ENCODE results near the gene CBLB. TPM values are rescaled to one million over a fixed set of nuclear protein-coding genes. Genes with fewer than 3 reads are reported as not detected.

Gene CBLB
- total RNA-seq, 1 experiment from 2014 or later = 6.5 TPM

- DNase-seq = no peak
These were observed 2.9 kb downstream of the CBLB start for GRCh38 chr3:105865867-105866350.

GRCh38 chr3:105865016-105865623, 3.7 kb downstream of the CBLB start:
- no peaks in the 10 kb centered on the region for H3K27me3 ChIP-seq (ENCODE audit: control insufficient read depth, insufficient read depth, low read length)
- no peaks in the 10 kb centered on the region for H3K36me3 ChIP-seq (replicated peaks; ENCODE audit: control insufficient read depth, insufficient read depth, low read length)
- no peak overlapping the region for H3K4me3 ChIP-seq (ENCODE audit: insufficient read depth, low read depth, low read length)
- no peak for DNase-seq

More at GRCh38 chr3:105865867-105866350, 2.9 kb downstream of the CBLB start:
- Histone ChIP-seq H3K36me3 (replicated peaks; ENCODE audit: control insufficient read depth, insufficient read depth, low read length) (no peaks in the 10 kb centered on the region), H3K27me3 (ENCODE audit: control insufficient read depth, insufficient read depth, low read length) (no peaks in the 10 kb centered on the region), H3K4me3 (ENCODE audit: insufficient read depth, low read depth, low read length) (no peak overlapping the region)

DNA sequence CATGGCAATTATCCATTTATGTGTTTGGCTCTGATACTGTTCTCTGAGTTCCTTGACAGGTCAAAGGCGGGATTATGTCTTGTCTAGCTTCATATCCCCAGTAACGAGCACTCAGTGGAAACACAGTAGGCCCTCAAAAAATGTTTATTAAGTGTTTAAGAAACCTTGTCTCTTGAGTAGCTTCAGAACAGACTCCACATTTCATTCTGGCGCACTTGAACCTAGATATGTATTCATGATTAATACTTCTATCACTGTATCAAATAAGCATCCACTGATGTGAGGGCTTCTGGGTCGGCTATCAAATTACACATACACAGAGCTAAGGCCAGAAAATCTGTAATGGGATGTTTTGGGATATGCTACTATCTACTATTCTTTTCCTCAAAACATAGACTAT, 4.6 kb downstream of the CBLB start:
- no peaks in the 10 kb centered on the region for H3K36me3 ChIP-seq (replicated peaks; ENCODE audit: control insufficient read depth, insufficient read depth, low read length)
- DNase-seq = no peak
- no peak overlapping the region for H3K4me3 ChIP-seq (ENCODE audit: insufficient read depth, low read depth, low read length)
- no peaks in the 10 kb centered on the region for H3K27me3 ChIP-seq (ENCODE audit: control insufficient read depth, insufficient read depth, low read length)

- H3K36me3 ChIP-seq (replicated peaks; ENCODE audit: control insufficient read depth, insufficient read depth, low read length) = no peaks in the 10 kb centered on the region
- no peak overlapping the region for H3K4me3 ChIP-seq (ENCODE audit: insufficient read depth, low read depth, low read length)
- DNase-seq = no peak
- H3K27me3 ChIP-seq (ENCODE audit: control insufficient read depth, insufficient read depth, low read length) = no peaks in the 10 kb centered on the region
These were observed 5.2 kb downstream of the CBLB start for GRCh38 chr3:105863608-105864007.

- Histone ChIP-seq H3K36me3 (replicated peaks; ENCODE audit: control insufficient read depth, insufficient read depth, low read length) (no peaks in the 10 kb centered on the region), H3K4me3 (ENCODE audit: insufficient read depth, low read depth, low read length) (no peak overlapping the region), H3K27me3 (ENCODE audit: control insufficient read depth, insufficient read depth, low read length) (no peaks in the 10 kb centered on the region)
- DNase-seq = no peak
These were observed 6.6 kb downstream of the CBLB start for GRCh38 chr3:105862217-105862616.

GRCh38 chr3:105860641-105861040, 8.2 kb downstream of the CBLB start:
- no peak for DNase-seq
- no peak overlapping the region for H3K4me3 ChIP-seq (ENCODE audit: insufficient read depth, low read depth, low read length)
- H3K27me3 ChIP-seq (ENCODE audit: control insufficient read depth, insufficient read depth, low read length) = no peaks in the 10 kb centered on the region
- H3K36me3 ChIP-seq (replicated peaks; ENCODE audit: control insufficient read depth, insufficient read depth, low read length) = no peaks in the 10 kb centered on the region

- no peak overlapping the region for H3K4me3 ChIP-seq (ENCODE audit: insufficient read depth, low read depth, low read length)
- DNase-seq = no peak
- H3K27me3 ChIP-seq (ENCODE audit: control insufficient read depth, insufficient read depth, low read length) = no peaks in the 10 kb centered on the region
- H3K36me3 ChIP-seq (replicated peaks; ENCODE audit: control insufficient read depth, insufficient read depth, low read length) = no peaks in the 10 kb centered on the region
These were observed 10.8 kb downstream of the CBLB start for GRCh38 chr3:105858017-105858416.

GRCh38 chr3:105857601-105858000, 11.2 kb downstream of the CBLB start:
- Histone ChIP-seq H3K36me3 (replicated peaks; ENCODE audit: control insufficient read depth, insufficient read depth, low read length) (no peaks in the 10 kb centered on the region), H3K27me3 (ENCODE audit: control insufficient read depth, insufficient read depth, low read length) (no peaks in the 10 kb centered on the region), H3K4me3 (ENCODE audit: insufficient read depth, low read depth, low read length) (no peak overlapping the region)
- no peak for DNase-seq

DNA sequence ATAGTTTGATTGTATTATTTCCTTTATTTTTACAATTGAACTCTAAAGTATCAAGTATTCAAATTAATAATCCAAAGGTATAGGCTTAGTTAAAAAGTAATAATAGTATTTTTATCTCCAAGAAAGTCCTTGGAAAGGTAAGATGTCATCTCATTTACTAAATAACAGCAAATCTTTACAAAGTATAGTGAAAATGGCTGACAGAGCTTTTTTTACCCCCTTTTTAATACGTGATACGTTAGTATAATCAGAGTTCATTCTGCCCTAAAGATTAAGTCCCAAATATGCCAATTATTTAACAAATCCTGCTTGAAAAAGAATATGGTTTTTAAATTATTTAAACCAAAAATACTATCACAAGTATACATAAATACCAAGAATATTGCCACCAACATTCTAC, 12.2 kb downstream of the CBLB start:
- DNase-seq = no peak
- no peak overlapping the region for H3K4me3 ChIP-seq (ENCODE audit: insufficient read depth, low read depth, low read length)
- no peaks in the 10 kb centered on the region for H3K36me3 ChIP-seq (replicated peaks; ENCODE audit: control insufficient read depth, insufficient read depth, low read length)
- no peaks in the 10 kb centered on the region for H3K27me3 ChIP-seq (ENCODE audit: control insufficient read depth, insufficient read depth, low read length)

DNA sequence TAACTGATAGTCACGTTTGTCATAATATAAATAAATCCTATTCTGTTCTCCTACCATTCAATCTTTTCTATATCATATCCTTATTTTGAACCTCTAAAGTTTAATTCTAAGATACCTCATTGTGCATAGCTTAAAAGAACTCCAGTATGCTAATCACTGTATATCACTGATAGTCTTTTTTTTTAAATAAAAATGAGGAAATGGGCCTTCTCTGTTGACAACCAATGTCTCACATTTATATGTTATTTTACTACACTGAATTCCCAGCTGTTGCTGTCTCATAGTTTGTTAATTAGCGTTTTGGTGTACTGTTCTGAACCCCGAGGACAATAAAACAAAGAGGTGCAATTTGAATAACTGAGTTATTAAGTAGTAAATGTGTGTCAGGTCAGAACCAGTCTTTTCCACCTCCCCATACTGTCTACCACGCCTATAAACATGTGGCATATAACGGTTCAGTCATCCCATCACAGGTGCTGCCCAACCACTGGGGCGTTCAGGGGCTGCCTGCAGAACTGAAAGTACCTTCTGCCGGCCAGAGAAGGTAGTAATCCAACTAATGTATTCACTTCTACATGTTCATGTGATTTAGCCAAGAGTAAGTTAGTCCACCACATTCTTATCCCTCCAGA, 14.9 kb downstream of the CBLB start:
- Histone ChIP-seq H3K27me3 (ENCODE audit: control insufficient read depth, insufficient read depth, low read length) (no peaks in the 10 kb centered on the region), H3K4me3 (ENCODE audit: insufficient read depth, low read depth, low read length) (no peak overlapping the region), H3K36me3 (replicated peaks; ENCODE audit: control insufficient read depth, insufficient read depth, low read length) (no peaks in the 10 kb centered on the region)
- no peak for DNase-seq

DNA sequence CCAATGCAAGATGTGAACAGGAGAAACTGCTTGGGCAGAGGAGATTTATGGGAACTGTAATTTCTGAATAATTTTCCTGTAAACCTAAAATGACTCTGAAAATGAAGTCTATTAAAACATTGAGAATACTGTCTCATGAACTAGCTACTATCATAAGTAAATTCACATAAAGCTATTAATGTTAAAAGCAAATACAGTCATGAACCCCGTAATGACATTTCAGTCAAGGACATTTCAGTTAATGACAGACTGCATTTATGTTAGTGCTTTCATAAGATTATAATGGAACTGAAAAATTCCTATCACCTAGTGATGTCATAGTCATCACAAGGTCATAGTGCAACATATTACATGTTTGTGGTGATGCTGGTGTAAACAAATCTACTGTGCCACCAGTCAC, 17.2 kb downstream of the CBLB start:
- no peak overlapping the region for H3K4me3 ChIP-seq (ENCODE audit: insufficient read depth, low read depth, low read length)
- no peak for DNase-seq
- H3K36me3 ChIP-seq (replicated peaks; ENCODE audit: control insufficient read depth, insufficient read depth, low read length) = no peaks in the 10 kb centered on the region

GRCh38 chr3:105851176-105851575, 17.6 kb downstream of the CBLB start:
- DNase-seq = no peak
- no peaks in the 10 kb centered on the region for H3K27me3 ChIP-seq (ENCODE audit: control insufficient read depth, insufficient read depth, low read length)
- no peaks in the 10 kb centered on the region for H3K36me3 ChIP-seq (replicated peaks; ENCODE audit: control insufficient read depth, insufficient read depth, low read length)
- no peak overlapping the region for H3K4me3 ChIP-seq (ENCODE audit: insufficient read depth, low read depth, low read length)

More for the DNA sequence above, 17.2 kb downstream of the CBLB start:
- H3K27me3 ChIP-seq (ENCODE audit: control insufficient read depth, insufficient read depth, low read length) = no peaks in the 10 kb centered on the region

- DNase-seq = no peak
- Histone ChIP-seq H3K27me3 (ENCODE audit: control insufficient read depth, insufficient read depth, low read length) (no peaks in the 10 kb centered on the region), H3K4me3 (ENCODE audit: insufficient read depth, low read depth, low read length) (no peak overlapping the region), H3K36me3 (replicated peaks; ENCODE audit: control insufficient read depth, insufficient read depth, low read length) (no peaks in the 10 kb centered on the region)
These were observed 18.2 kb downstream of the CBLB start for GRCh38 chr3:105850593-105850992.

DNA sequence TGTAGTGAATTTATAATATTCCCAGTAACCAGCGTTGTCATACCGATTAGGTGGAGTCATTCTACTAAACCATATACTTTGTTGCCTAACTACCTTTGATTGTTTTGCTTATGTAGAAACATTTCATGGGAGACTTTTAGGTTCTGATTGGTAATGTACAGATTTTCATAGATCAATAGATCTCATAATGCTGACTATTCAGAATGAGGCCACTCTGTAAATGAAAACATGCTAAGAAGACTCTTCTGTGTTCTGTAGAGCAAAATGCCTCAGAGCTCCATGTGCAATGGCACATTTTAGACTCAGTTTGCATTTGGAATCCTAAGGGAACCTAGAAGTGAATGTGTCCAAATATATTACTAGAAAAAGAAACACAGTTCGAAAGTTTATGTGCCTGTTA, 20.0 kb downstream of the CBLB start:
- Histone ChIP-seq H3K27me3 (ENCODE audit: control insufficient read depth, insufficient read depth, low read length) (no peaks in the 10 kb centered on the region), H3K36me3 (replicated peaks; ENCODE audit: control insufficient read depth, insufficient read depth, low read length) (no peaks in the 10 kb centered on the region), H3K4me3 (ENCODE audit: insufficient read depth, low read depth, low read length) (no peak overlapping the region)
- DNase-seq = no peak

GRCh38 chr3:105847865-105848264, 20.9 kb downstream of the CBLB start:
- no peak for DNase-seq
- Histone ChIP-seq H3K4me3 (ENCODE audit: insufficient read depth, low read depth, low read length) (no peak overlapping the region), H3K36me3 (replicated peaks; ENCODE audit: control insufficient read depth, insufficient read depth, low read length) (no peaks in the 10 kb centered on the region), H3K27me3 (ENCODE audit: control insufficient read depth, insufficient read depth, low read length) (no peaks in the 10 kb centered on the region)

Measured in H7 (cell line).